Lower lobe of right lung (tissue), 2 donors: Measurements from ENCODE around the gene PPAN. TPM values are rescaled to one million over a fixed set of nuclear protein-coding genes. Genes with fewer than 3 reads are reported as not detected.

Source experiments
- ATAC-seq, 2 donors: fragments of 200-7000 bp; cut with Tn5 transposase; one replicate each; pipeline ENCODE4 v1.9.1; 2020 to 2022; ENCODE audit warnings: mild to moderate bottlenecking in 2 of 2, moderate library complexity in 2 of 2
- DNase-seq: peaks from one replicate; pipeline ENCODE4 v3.0.0-alpha.2; 2020
- H3K27ac ChIP-seq: fragments of 200-600 bp; one replicate; pipeline ENCODE4 v1.8.0; 2022
- H3K27me3 ChIP-seq: fragments of 200-600 bp; one replicate; pipeline ENCODE4 v1.8.0; 2022; ENCODE audit warnings: low read depth
- H3K36me3 ChIP-seq: fragments of 200-600 bp; one replicate; pipeline ENCODE4 v1.8.0; 2022; ENCODE audit warnings: mild to moderate bottlenecking
- H3K4me1 ChIP-seq: fragments of 200-600 bp; one replicate; pipeline ENCODE4 v1.8.0; 2022
- H3K4me3 ChIP-seq: fragments of 200-600 bp; one replicate; pipeline ENCODE4 v1.8.0; 2022; ENCODE audit warnings: mild to moderate bottlenecking
- H3K9me3 ChIP-seq: fragments of 200-600 bp; one replicate; pipeline ENCODE4 v1.8.0; 2022
- CTCF ChIP-seq: fragments of 200-600 bp; IDR thresholded peaks from one replicate; pipeline ENCODE4 v1.8.0; 2022; ENCODE audit warnings: antibody characterized with exemption, mild to moderate bottlenecking
- intact Hi-C: fragments of 100-400 bp; cut with DNase I; formaldehyde crosslinking; loops from one replicate; pipeline ENCODE4 v1.11.0; 2022
- total RNA-seq: library from RNA; stranded (reverse); fragmentation: NEBNext Ultra II Directional; extraction: Animal tissue kit (Norgen Biotek cat#: 25700); gene quantifications from one replicate; pipeline ENCODE4 v1.2.1, GENCODE V29; 2021
- donor health status: DM: no; HTN: yes; CAD: no; lungs with severe emphysema.

PPAN gene
- total RNA-seq, 1 donor from 2014 or later: 30.8 TPM

DNA sequence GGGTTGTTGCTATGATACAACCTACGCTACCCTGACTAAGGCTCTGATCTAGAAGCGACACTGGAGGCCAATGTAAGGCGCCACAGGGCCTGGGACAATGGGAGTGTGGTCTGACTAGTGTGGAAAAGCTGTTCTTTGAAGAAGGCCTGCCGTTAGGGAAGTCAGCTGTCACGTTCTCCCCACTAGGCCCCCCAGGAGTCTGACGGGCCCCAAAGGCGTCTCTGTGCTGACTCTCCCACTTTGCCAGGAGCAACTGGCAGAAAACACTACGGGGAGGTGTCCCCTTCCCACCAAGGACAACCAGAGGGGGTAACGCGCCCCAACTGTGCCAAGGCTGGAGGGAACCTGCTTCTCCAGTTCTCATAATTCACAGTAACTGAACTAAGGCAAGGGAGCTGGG is 38.9 kb downstream of the PPAN start:
- no peak for ATAC-seq
- no peak for TF ChIP-seq CTCF
- intact Hi-C loops: no loop called here

GRCh38 chr19:10146142-10146541 is 40.0 kb downstream of the PPAN start:
- no peaks in the 10 kb centered on the region for H3K9me3 ChIP-seq
- DNase-seq (no peak), ATAC-seq (no peak)
- no peak for TF ChIP-seq CTCF
- no peak overlapping the region for H3K27ac ChIP-seq
- no peaks in the 10 kb centered on the region for H3K4me1 ChIP-seq
- H3K36me3 ChIP-seq: peaks cover 95% of the 10 kb centered on the region
- H3K27me3 ChIP-seq: no peaks in the 10 kb centered on the region
- H3K4me3 ChIP-seq: no peak overlapping the region
- intact Hi-C loops: no loop called here

More for the DNA sequence above, 38.9 kb downstream of the PPAN start:
- H3K4me1 ChIP-seq: no peaks in the 10 kb centered on the region
- peaks cover 95% of the 10 kb centered on the region for H3K36me3 ChIP-seq
- no peak overlapping the region for H3K27ac ChIP-seq
- H3K4me3 ChIP-seq: no peak overlapping the region
- no peaks in the 10 kb centered on the region for H3K27me3 ChIP-seq
- DNase-seq: no peak
- no peaks in the 10 kb centered on the region for H3K9me3 ChIP-seq

DNA sequence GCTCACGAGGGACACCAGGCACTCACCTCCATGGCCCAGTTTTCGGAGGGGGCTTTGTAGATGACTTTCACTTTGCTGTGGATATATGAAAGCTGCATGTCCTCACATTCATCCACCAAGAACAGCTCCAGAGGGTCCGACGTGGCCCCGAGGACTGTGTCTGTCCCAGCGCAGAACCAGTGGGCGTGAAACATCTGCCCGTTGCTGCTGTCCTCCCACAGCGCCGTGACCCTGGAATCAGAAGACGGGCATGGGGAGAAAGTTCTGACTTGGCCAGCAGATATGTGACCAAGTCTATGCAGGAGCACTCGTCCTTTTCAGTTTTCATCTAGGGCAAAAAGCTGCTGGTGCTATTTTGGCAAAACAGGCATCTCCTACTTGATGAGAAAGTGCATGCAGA is 43.3 kb downstream of the PPAN start:
- intact Hi-C loops: no loop called here
- H3K36me3 ChIP-seq: peaks cover 93% of the 10 kb centered on the region
- no peak for TF ChIP-seq CTCF

DNA sequence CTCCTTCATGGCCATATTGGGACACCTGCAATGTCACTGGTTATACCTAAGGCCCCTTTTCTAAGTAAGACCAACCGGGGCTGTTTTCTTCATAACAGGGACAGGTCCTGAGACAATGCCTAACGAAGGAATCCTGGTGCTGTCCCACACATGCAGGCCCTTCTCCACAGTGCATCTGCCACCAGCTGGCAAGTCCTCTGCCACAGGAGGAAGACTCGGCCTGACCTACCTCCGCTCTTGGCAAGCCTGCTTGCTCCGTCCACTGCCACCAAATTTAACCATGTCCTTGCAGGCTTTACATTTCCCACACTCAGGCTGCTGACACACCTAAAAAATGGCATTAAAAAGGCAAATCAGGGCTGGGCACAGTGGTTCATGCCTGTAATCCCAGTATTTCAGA is 45.4 kb downstream of the PPAN start:
- no peak for DNase-seq
- Histone ChIP-seq H3K9me3 (no peaks in the 10 kb centered on the region), H3K4me3 (no peak overlapping the region), H3K36me3 (peaks cover 93% of the 10 kb centered on the region), H3K27ac (no peak overlapping the region), H3K4me1 (no peaks in the 10 kb centered on the region), H3K27me3 (no peaks in the 10 kb centered on the region)
- no peak for ATAC-seq
- no peak for TF ChIP-seq CTCF
- intact Hi-C loops: no loop called here

More for the DNA sequence above, 43.3 kb downstream of the PPAN start:
- DNase-seq: no peak
- Histone ChIP-seq H3K27me3 (no peaks in the 10 kb centered on the region), H3K4me3 (no peak overlapping the region), H3K4me1 (no peaks in the 10 kb centered on the region), H3K9me3 (no peaks in the 10 kb centered on the region), H3K27ac (no peak overlapping the region)
- no peak for ATAC-seq

DNA sequence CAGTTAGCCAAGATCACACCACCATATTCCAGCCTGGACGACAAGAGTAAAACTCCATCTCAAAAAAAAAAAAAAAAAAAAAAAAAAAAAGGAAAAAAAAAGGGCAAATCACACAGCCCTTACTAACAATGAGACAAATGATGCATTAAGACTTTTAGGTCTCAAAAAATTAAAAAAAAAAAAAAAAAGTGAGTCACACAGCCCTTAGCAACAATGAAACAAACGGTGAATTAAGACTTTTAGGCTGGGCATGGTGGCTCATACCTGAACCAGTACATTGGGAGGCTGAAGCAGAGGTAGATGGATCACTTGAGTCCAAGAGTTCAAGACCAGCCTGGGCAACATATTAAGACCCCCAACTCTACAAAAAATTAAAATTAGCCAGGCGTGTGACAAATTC is 45.9 kb downstream of the PPAN start:
- no peak overlapping the region for H3K4me3 ChIP-seq
- TF ChIP-seq CTCF: no peak
- no peaks in the 10 kb centered on the region for H3K27me3 ChIP-seq
- intact Hi-C loops: no loop called here
- H3K9me3 ChIP-seq: no peaks in the 10 kb centered on the region
- H3K27ac ChIP-seq: no peak overlapping the region
- no peaks in the 10 kb centered on the region for H3K4me1 ChIP-seq
- H3K36me3 ChIP-seq: peaks cover 93% of the 10 kb centered on the region
- DNase-seq (no peak), ATAC-seq (no peak)

- DNase-seq (no peak), ATAC-seq (no peak)
- no peaks in the 10 kb centered on the region for H3K27me3 ChIP-seq
- no peaks in the 10 kb centered on the region for H3K9me3 ChIP-seq
- no peak for TF ChIP-seq CTCF
- no peaks in the 10 kb centered on the region for H3K4me1 ChIP-seq
- H3K4me3 ChIP-seq: no peak overlapping the region
- intact Hi-C loops: no loop called here
- peaks cover 98% of the 10 kb centered on the region for H3K36me3 ChIP-seq
- H3K27ac ChIP-seq: no peak overlapping the region
Measured at GRCh38 chr19:10155839-10156238, 49.7 kb downstream of the PPAN start.
